ENCODE data around the gene SUB1.

SUB1 gene

GRCh38 chr5:32598260-32598937 lies 13.0 kb downstream of the SUB1 start:
- TF ChIP-seq RAD21 (IDR thresholded peaks at IDR 0.05; ENCODE audit: low read depth), result no peak
- TF ChIP-seq EGR1 (IDR thresholded peaks at IDR 0.05), result no peak
- no peak for TF ChIP-seq YY1 (IDR thresholded peaks at IDR 0.05; ENCODE audit: low read depth)
- TF ChIP-seq REST (IDR thresholded peaks at IDR 0.05; ENCODE audit: low read depth), result no peak
- no peak for TF ChIP-seq TAF1 (IDR thresholded peaks at IDR 0.05; ENCODE audit: low read depth)
- no peak for TF ChIP-seq MAX (IDR thresholded peaks at IDR 0.05)
- no peak for TF ChIP-seq EP300 (IDR thresholded peaks at IDR 0.05; ENCODE audit: borderline replicate concordance)
- TF ChIP-seq CEBPB (IDR thresholded peaks at IDR 0.05), result no peak

DNA sequence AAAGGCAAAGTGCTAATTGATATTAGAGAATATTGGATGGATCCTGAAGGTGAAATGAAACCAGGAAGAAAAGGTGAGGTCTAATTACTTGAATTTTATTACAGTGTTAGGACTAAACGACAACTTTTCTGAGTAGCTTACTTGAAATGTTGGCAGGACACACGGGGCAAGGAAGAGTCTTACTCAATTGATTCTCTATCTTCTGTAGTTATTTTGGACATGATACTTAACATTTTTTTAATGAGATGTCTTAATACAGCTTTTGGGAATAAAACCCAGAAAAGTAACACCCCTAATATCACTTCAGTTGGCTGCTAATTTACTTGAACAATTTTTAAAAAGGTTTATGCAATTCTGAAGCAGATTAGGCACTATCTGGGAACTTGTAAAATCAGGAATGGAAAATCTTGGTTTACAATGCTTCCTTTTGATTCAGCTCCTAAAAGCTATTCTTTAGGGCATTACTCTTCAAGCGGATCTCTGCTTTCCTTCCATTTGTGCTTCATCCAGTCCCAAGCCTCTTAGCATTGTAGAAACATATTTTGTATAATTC lies 13.7 kb downstream of the SUB1 start:
- TF ChIP-seq TAF1 (IDR thresholded peaks at IDR 0.05; ENCODE audit: low read depth), result no peak
- TF ChIP-seq ZBTB7A (IDR thresholded peaks at IDR 0.05; ENCODE audit: low read depth), result no peak
- no peak for TF ChIP-seq FOXM1 (IDR thresholded peaks at IDR 0.05; ENCODE audit: borderline replicate concordance, low read depth)
- no peak for TF ChIP-seq EGR1 (IDR thresholded peaks at IDR 0.05)
- no peak for TF ChIP-seq CEBPB (IDR thresholded peaks at IDR 0.05)
- no peak for TF ChIP-seq NFIC (IDR thresholded peaks at IDR 0.05)

DNA sequence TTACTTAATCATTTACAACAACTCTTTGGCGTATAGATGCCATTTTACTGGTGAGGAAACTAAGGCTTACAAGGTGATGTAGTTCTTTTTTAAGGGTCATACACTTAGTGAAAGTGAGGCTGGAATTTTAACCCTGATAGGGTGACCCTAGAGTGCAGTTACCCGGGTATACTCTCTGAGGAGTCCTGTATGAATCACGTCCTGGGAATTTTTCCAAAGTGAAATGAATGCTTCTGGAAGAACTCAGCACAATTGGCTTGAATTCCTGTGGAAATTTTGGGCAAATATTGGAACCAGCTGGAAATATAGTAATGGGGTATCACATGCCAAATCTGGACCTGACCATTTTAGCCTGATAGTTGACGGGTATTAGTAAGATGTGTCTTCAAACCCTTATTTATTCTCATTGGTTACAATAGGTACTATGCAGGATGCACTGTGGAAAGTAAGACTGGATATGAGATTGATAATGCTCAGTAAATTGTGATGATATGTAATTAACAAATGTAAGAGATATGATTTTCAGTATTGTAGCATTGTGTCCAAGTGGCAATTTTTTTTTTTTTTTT lies 14.8 kb downstream of the SUB1 start:
- TF ChIP-seq CREB1 (IDR thresholded peaks at IDR 0.05; ENCODE audit: low read depth), result no peak
- peak; percentile 19; the same call in 1 of the 2 replicates for TF ChIP-seq TEAD4 (IDR thresholded peaks at IDR 0.05)

GRCh38 chr5:32601623-32602295 lies 16.4 kb downstream of the SUB1 start:
- TF ChIP-seq ZBTB7A (IDR thresholded peaks at IDR 0.05; ENCODE audit: low read depth) (no peak), MAX (IDR thresholded peaks at IDR 0.05) (no peak), TCF12 (IDR thresholded peaks at IDR 0.05; ENCODE audit: low read depth) (no peak), CEBPB (IDR thresholded peaks at IDR 0.05) (no peak), FOXM1 (IDR thresholded peaks at IDR 0.05; ENCODE audit: borderline replicate concordance, low read depth) (no peak), REST (IDR thresholded peaks at IDR 0.05; ENCODE audit: low read depth) (no peak), TEAD4 (IDR thresholded peaks at IDR 0.05) (no peak), CREB1 (IDR thresholded peaks at IDR 0.05; ENCODE audit: low read depth) (no peak), EGR1 (IDR thresholded peaks at IDR 0.05) (no peak), TAF1 (IDR thresholded peaks at IDR 0.05; ENCODE audit: low read depth) (no peak), NFIC (IDR thresholded peaks at IDR 0.05) (no peak), YY1 (IDR thresholded peaks at IDR 0.05; ENCODE audit: low read depth) (no peak), EP300 (IDR thresholded peaks at IDR 0.05; ENCODE audit: borderline replicate concordance) (no peak), RAD21 (IDR thresholded peaks at IDR 0.05; ENCODE audit: low read depth) (no peak)
- TF ChIP-seq, protein P1, sequence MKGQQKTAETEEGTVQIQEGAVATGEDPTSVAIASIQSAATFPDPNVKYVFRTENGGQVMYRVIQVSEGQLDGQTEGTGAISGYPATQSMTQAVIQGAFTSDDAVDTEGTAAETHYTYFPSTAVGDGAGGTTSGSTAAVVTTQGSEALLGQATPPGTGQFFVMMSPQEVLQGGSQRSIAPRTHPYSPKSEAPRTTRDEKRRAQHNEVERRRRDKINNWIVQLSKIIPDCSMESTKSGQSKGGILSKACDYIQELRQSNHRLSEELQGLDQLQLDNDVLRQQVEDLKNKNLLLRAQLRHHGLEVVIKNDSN (IDR thresholded peaks at IDR 0.05), result no peak

- TF ChIP-seq CEBPB (IDR thresholded peaks at IDR 0.05), result no peak
- TF ChIP-seq, protein P1 (IDR thresholded peaks at IDR 0.05), result no peak
- TF ChIP-seq REST (IDR thresholded peaks at IDR 0.05; ENCODE audit: low read depth), result no peak
- TF ChIP-seq RAD21 (IDR thresholded peaks at IDR 0.05; ENCODE audit: low read depth), result no peak
- TF ChIP-seq ZBTB7A (IDR thresholded peaks at IDR 0.05; ENCODE audit: low read depth), result no peak
- TF ChIP-seq TEAD4 (IDR thresholded peaks at IDR 0.05), result no peak
- no peak for TF ChIP-seq FOXM1 (IDR thresholded peaks at IDR 0.05; ENCODE audit: borderline replicate concordance, low read depth)
- TF ChIP-seq TCF12 (IDR thresholded peaks at IDR 0.05; ENCODE audit: low read depth), result no peak
- TF ChIP-seq TAF1 (IDR thresholded peaks at IDR 0.05; ENCODE audit: low read depth), result no peak
- no peak for TF ChIP-seq EGR1 (IDR thresholded peaks at IDR 0.05)
- TF ChIP-seq NFIC (IDR thresholded peaks at IDR 0.05), result no peak
- no peak for TF ChIP-seq CREB1 (IDR thresholded peaks at IDR 0.05; ENCODE audit: low read depth)
- TF ChIP-seq MAX (IDR thresholded peaks at IDR 0.05), result no peak
- no peak for TF ChIP-seq YY1 (IDR thresholded peaks at IDR 0.05; ENCODE audit: low read depth)
- no peak for TF ChIP-seq EP300 (IDR thresholded peaks at IDR 0.05; ENCODE audit: borderline replicate concordance)
Observed at GRCh38 chr5:32602906-32603305, 17.5 kb downstream of the SUB1 start.
